ENCODE results near the gene AKR1C1. TPM values are rescaled to one million over a fixed set of nuclear protein-coding genes. Genes with fewer than 3 reads are reported as not detected.

AKR1C1 gene
- total RNA-seq, 1 donor from 2014 or later, result 1.3 TPM

DNA sequence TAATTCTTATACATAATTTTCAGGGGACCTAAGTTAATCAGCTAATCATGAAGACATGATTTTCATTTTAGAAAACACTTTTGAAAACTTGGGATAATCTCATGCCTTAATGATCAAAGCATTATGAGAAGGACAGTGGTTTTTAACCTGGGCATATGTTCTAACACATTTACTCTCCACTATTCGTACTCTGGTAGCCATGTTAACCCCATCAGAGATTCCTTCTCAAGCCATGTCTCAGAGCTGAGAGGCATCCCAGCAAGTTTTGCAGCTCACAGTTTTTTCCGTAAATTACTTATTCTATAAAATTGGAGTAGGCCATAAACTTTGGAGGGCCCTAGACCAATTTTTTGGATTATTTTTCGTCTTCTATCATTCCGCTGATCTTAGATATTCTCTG lies 15.7 kb downstream of the AKR1C1 start:
- Mint-ChIP-seq H3K36me3 (ENCODE audit: low read depth, unreplicated experiment) (no peaks in the 10 kb centered on the region), H3K9me3 (ENCODE audit: unreplicated experiment) (no peaks in the 10 kb centered on the region), H3K4me3 (ENCODE audit: unreplicated experiment) (no peak overlapping the region), H3K4me1 (ENCODE audit: low read depth, unreplicated experiment) (no peaks in the 10 kb centered on the region), H3K27ac (ENCODE audit: unreplicated experiment) (no peak overlapping the region), H3K27me3 (ENCODE audit: low read depth, unreplicated experiment) (peaks cover 4% of the 10 kb centered on the region)
- DNase-seq (ENCODE audit: low read depth) (no peak), FAIRE-seq (no peak)
- no peak overlapping the region for H3K9ac ChIP-seq (ENCODE audit: low read length)
- no peak overlapping the region for H3K27ac ChIP-seq (ENCODE audit: low read depth, low read length)
- H4K20me1 ChIP-seq (ENCODE audit: insufficient read depth, low read length), result no peaks in the 10 kb centered on the region
- no peaks in the 10 kb centered on the region for H3K4me1 ChIP-seq (ENCODE audit: insufficient read depth, low read length)
- H3K9me3 ChIP-seq (ENCODE audit: insufficient read depth, low read depth, low read length), result no peaks in the 10 kb centered on the region
- H3K36me3 ChIP-seq (ENCODE audit: insufficient read depth, low read length), result no peaks in the 10 kb centered on the region
- H3K79me2 ChIP-seq (ENCODE audit: insufficient read depth, low read length), result no peaks in the 10 kb centered on the region
- H3K27me3 ChIP-seq (ENCODE audit: insufficient read depth, low read length), result no peaks in the 10 kb centered on the region
- no peak overlapping the region for H2AFZ ChIP-seq (ENCODE audit: low read depth, low read length)
- H3K4me2 ChIP-seq (ENCODE audit: low read length), result no peak overlapping the region
- no peak overlapping the region for H3K4me3 ChIP-seq (ENCODE audit: insufficient read depth, low read depth, low read length)
- TF ChIP-seq, protein P1, sequence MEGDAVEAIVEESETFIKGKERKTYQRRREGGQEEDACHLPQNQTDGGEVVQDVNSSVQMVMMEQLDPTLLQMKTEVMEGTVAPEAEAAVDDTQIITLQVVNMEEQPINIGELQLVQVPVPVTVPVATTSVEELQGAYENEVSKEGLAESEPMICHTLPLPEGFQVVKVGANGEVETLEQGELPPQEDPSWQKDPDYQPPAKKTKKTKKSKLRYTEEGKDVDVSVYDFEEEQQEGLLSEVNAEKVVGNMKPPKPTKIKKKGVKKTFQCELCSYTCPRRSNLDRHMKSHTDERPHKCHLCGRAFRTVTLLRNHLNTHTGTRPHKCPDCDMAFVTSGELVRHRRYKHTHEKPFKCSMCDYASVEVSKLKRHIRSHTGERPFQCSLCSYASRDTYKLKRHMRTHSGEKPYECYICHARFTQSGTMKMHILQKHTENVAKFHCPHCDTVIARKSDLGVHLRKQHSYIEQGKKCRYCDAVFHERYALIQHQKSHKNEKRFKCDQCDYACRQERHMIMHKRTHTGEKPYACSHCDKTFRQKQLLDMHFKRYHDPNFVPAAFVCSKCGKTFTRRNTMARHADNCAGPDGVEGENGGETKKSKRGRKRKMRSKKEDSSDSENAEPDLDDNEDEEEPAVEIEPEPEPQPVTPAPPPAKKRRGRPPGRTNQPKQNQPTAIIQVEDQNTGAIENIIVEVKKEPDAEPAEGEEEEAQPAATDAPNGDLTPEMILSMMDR (IDR thresholded peaks at IDR 0.05; ENCODE audit: insufficient read depth, low read depth, low read length), result no peak
- TF ChIP-seq EZH2 (IDR thresholded peaks at IDR 0.05; ENCODE audit: insufficient read depth, low read length), result no peak

DNA sequence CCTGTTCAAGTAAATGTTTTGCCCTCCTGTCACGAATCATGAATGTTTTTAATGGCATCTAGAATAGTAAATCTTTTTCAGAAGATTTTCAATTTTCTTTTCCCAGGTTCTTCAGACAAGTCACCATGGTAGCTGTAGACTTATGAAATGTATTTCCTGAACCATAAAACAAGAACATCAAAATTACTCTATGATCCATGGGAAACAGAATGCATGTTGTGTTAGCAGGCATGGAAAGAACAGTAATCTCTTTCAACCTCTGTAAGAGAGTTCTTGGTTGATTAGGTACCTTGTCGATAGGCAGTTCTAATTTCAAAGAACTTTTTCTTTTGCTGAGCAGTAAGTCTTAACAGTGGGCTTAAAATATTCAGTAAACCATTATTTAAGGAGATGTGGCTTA lies 17.6 kb downstream of the AKR1C1 start:
- Histone ChIP-seq H3K27ac (ENCODE audit: low read depth, low read length) (no peak overlapping the region), H3K4me3 (ENCODE audit: insufficient read depth, low read depth, low read length) (no peak overlapping the region), H3K9me3 (ENCODE audit: insufficient read depth, low read depth, low read length) (no peaks in the 10 kb centered on the region), H4K20me1 (ENCODE audit: insufficient read depth, low read length) (no peaks in the 10 kb centered on the region), H3K4me2 (ENCODE audit: low read length) (no peak overlapping the region), H3K9ac (ENCODE audit: low read length) (no peak overlapping the region), H2AFZ (ENCODE audit: low read depth, low read length) (no peak overlapping the region), H3K27me3 (ENCODE audit: insufficient read depth, low read length) (no peaks in the 10 kb centered on the region), H3K79me2 (ENCODE audit: insufficient read depth, low read length) (no peaks in the 10 kb centered on the region), H3K36me3 (ENCODE audit: insufficient read depth, low read length) (no peaks in the 10 kb centered on the region), H3K4me1 (ENCODE audit: insufficient read depth, low read length) (no peaks in the 10 kb centered on the region)
- DNase-seq (ENCODE audit: low read depth) (no peak), FAIRE-seq (no peak)
- Mint-ChIP-seq H3K36me3 (ENCODE audit: low read depth, unreplicated experiment) (no peaks in the 10 kb centered on the region), H3K9me3 (ENCODE audit: unreplicated experiment) (no peaks in the 10 kb centered on the region), H3K4me3 (ENCODE audit: unreplicated experiment) (no peak overlapping the region), H3K27me3 (ENCODE audit: low read depth, unreplicated experiment) (peaks cover 10% of the 10 kb centered on the region), H3K4me1 (ENCODE audit: low read depth, unreplicated experiment) (no peaks in the 10 kb centered on the region), H3K27ac (ENCODE audit: unreplicated experiment) (no peak overlapping the region)
- TF ChIP-seq, protein P1 (IDR thresholded peaks at IDR 0.05; ENCODE audit: insufficient read depth, low read depth, low read length), result no peak
- TF ChIP-seq EZH2 (IDR thresholded peaks at IDR 0.05; ENCODE audit: insufficient read depth, low read length), result no peak

DNA sequence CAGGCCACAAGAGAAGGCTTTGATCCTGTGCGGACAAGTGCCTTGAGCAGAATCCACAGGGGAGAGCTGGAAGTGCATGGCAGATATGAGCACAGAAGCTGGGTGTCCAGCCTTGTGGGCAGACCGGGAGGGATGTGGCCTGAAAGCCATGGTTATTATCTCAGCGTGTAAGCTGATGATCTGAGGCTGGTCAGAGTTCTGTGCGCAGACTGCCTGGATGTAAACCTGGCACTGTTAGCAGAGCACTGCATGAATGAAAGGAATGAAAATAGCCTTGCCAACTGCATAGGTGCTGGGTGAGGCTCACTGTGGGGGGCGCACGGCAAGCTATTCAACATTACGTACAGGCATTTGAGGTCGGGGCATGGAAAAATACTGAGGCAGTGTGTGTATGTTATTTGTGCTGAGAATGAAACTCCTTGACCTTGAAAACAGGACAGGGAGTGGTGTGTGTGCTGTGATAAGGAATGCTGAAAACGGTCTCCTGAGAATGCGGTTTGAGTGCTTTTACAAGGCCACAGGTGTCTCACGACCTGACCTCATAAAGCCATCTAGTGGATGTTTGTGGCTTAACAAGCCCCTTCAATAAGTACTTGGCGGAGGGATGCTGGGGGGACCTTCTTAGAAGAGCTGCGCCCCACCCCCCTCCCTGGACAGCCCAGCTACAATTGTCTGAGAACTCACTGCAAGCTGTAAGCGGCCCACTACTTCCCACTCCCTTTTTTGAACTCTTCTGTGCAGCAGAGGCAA lies 18.7 kb downstream of the AKR1C1 start:
- FAIRE-seq (no peak), DNase-seq (ENCODE audit: low read depth) (peak; percentile 31)
- Histone ChIP-seq H3K9ac (ENCODE audit: low read length) (no peak overlapping the region), H3K79me2 (ENCODE audit: insufficient read depth, low read length) (no peaks in the 10 kb centered on the region), H2AFZ (ENCODE audit: low read depth, low read length) (no peak overlapping the region), H3K27me3 (ENCODE audit: insufficient read depth, low read length) (no peaks in the 10 kb centered on the region), H3K9me3 (ENCODE audit: insufficient read depth, low read depth, low read length) (no peaks in the 10 kb centered on the region), H3K36me3 (ENCODE audit: insufficient read depth, low read length) (no peaks in the 10 kb centered on the region), H3K27ac (ENCODE audit: low read depth, low read length) (no peak overlapping the region), H3K4me3 (ENCODE audit: insufficient read depth, low read depth, low read length) (no peak overlapping the region), H4K20me1 (ENCODE audit: insufficient read depth, low read length) (no peaks in the 10 kb centered on the region), H3K4me1 (ENCODE audit: insufficient read depth, low read length) (no peaks in the 10 kb centered on the region), H3K4me2 (ENCODE audit: low read length) (no peak overlapping the region)
- Mint-ChIP-seq H3K27me3 (ENCODE audit: low read depth, unreplicated experiment) (peaks cover 10% of the 10 kb centered on the region), H3K36me3 (ENCODE audit: low read depth, unreplicated experiment) (no peaks in the 10 kb centered on the region), H3K27ac (ENCODE audit: unreplicated experiment) (no peak overlapping the region), H3K9me3 (ENCODE audit: unreplicated experiment) (no peaks in the 10 kb centered on the region), H3K4me1 (ENCODE audit: low read depth, unreplicated experiment) (no peaks in the 10 kb centered on the region), H3K4me3 (ENCODE audit: unreplicated experiment) (no peak overlapping the region)
- no peak for TF ChIP-seq EZH2 (IDR thresholded peaks at IDR 0.05; ENCODE audit: insufficient read depth, low read length)
- TF ChIP-seq, protein P1 (IDR thresholded peaks at IDR 0.05; ENCODE audit: insufficient read depth, low read depth, low read length), result no peak

Measured in astrocyte (in vitro differentiated cells and primary cell).